GM19025 (cell line): ENCODE results near the gene RASGRF1.
"Not testable (repeated sequence)": the region's sequence is repeated elsewhere in the genome, so short reads cannot be mapped to it uniquely, and the experiment has no call there.

Experiments
- ATAC-seq: cut with Tn5 transposase; IDR thresholded peaks from one replicate; pipeline ENCODE4 v1.9.1; 2021; ENCODE audit warnings: mild to moderate bottlenecking, low read depth, moderate library complexity; ENCODE audit not compliant: unreplicated experiment

The RASGRF1 gene

GRCh38 chr15:78938658-78939488 is 151.7 kb downstream of the RASGRF1 start:
- peak; percentile 58 for ATAC-seq

- ATAC-seq = no peak
Measured at GRCh38 chr15:78937132-78937739, 153.3 kb downstream of the RASGRF1 start.

GRCh38 chr15:78934655-78935023 is 155.9 kb downstream of the RASGRF1 start:
- ATAC-seq = no peak

GRCh38 chr15:78933823-78934654 is 156.5 kb downstream of the RASGRF1 start:
- ATAC-seq = no peak

GRCh38 chr15:78933187-78933822 is 157.3 kb downstream of the RASGRF1 start:
- no peak for ATAC-seq

- ATAC-seq = no peak
Measured at GRCh38 chr15:78932258-78932808, 158.2 kb downstream of the RASGRF1 start.

GRCh38 chr15:78931439-78932257 is 158.9 kb downstream of the RASGRF1 start:
- ATAC-seq = no peak

GRCh38 chr15:78930577-78931388 is 159.8 kb downstream of the RASGRF1 start:
- ATAC-seq = no peak

GRCh38 chr15:78929536-78930264 is 160.9 kb downstream of the RASGRF1 start:
- no peak for ATAC-seq

GRCh38 chr15:78928616-78929093 is 161.9 kb downstream of the RASGRF1 start:
- ATAC-seq = no peak

- ATAC-seq = not testable (repeated sequence)
Measured at GRCh38 chr15:78928176-78928575, 162.4 kb downstream of the RASGRF1 start.

- ATAC-seq = no peak
Measured at GRCh38 chr15:78927077-78927790, 163.3 kb downstream of the RASGRF1 start.

- ATAC-seq = no peak
Measured at GRCh38 chr15:78925956-78926743, 164.4 kb downstream of the RASGRF1 start.

GRCh38 chr15:78925076-78925624 is 165.4 kb downstream of the RASGRF1 start:
- ATAC-seq = no peak

GRCh38 chr15:78923480-78924360 is 166.9 kb downstream of the RASGRF1 start:
- no peak for ATAC-seq
